Neural crest cell (in vitro differentiated cells): ENCODE data around the gene EPHA6. TPM values are rescaled to one million over a fixed set of nuclear protein-coding genes. Genes with fewer than 3 reads are reported as not detected.
A peak's percentile ranks its signal among the peaks of the same experiment; 100 is the strongest.

Experiments used
- DNase-seq: peaks from one replicate; pipeline ENCODE4 v3.0.0; 2021; ENCODE audit warnings: low read depth, mixed read lengths, low spot score
- H3K27ac Mint-ChIP-seq: one replicate; pipeline ENCODE4 v1.8.0; 2021; ENCODE audit warnings: mild to moderate bottlenecking, mixed read lengths; ENCODE audit not compliant: unreplicated experiment
- H3K27me3 Mint-ChIP-seq: 2 replicates; pipeline ENCODE4 v1.8.0; 2021; ENCODE audit warnings: low read depth, mild to moderate bottlenecking, mixed read lengths
- H3K36me3 Mint-ChIP-seq: 2 replicates; pipeline ENCODE4 v1.8.0; 2021; ENCODE audit warnings: low read depth, mild to moderate bottlenecking, mixed read lengths
- H3K4me1 Mint-ChIP-seq: 2 replicates; pipeline ENCODE4 v1.8.0; 2021; ENCODE audit warnings: mixed read lengths
- H3K4me3 Mint-ChIP-seq: one replicate; pipeline ENCODE4 v1.8.0; 2021; ENCODE audit warnings: mild to moderate bottlenecking, mixed read lengths
- H3K9me3 Mint-ChIP-seq: 2 replicates; pipeline ENCODE4 v1.8.0; 2021; ENCODE audit warnings: mixed read lengths
- long read RNA-seq: library from polyadenylated mRNA; unstranded; transcript quantifications from one replicate; pipeline ENCODE4 v2.0.0, GENCODE V29; 2020
- total RNA-seq: library from RNA; stranded (reverse); gene quantifications from 2 replicates; pipeline ENCODE4 v1.2.1, GENCODE V29; 2021
- TF ChIP-seq, protein P1 (sequence below): fragments of 200-600 bp; sonication (generic); conservative IDR thresholded peaks from 2 replicates; pipeline ENCODE4 v1.5.0; 2021; ENCODE audit warnings: antibody characterized with exemption, mild to moderate bottlenecking

The EPHA6 gene
- 0.66 and 0.96 TPM in 2 replicates for total RNA-seq
- long read RNA-seq = 0 reads

DNA sequence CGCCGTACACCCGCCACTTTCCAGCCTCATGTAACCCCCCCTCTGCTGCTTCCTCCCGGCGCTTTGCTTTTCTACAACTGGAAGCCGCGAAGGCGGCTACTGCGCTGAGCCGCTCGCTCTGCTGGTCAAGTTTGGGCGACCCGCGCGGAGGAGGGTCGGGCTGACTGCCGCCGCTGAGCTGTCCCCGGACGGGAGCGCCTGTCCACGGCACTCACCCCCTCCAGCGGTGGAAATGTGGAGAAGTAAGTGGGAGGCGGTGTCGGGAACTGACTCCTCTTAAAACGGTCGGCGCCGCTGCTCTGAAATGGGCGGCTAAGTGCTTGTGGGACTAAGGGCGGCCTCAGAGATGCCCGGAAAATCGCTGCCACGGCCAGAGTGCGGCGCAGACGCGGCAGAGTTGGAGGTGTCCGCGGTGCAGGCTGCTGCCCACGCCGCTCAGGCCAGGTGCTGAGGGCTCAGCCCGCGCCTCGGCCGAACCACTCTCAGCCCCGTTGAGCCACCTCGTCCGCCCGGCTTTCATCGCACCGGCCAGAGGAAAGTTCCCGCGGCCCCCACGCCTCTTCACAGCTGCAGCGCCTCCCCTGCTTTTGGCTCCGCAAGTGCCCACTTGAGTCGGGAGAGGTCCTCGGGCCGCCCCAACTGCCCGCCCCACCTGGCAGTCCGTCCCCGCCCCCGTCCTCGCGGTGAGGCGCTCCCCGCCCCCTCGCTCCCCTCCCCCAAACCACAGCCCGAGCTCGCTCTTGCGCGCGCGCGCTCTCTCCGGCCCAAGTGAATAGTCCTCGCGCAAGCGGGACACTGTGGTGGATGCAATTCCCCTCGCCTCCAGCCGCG, at the start of gene EPHA6:
Gene EPHA6 (plus strand): TSS at position 775 of the 831 bp plus-strand sequence.
- Mint-ChIP-seq H3K36me3 (no peaks in the 10 kb centered on the region), H3K4me3 (peak within 1 kb of the TSS; percentile 91), H3K4me1 (peaks cover 13% of the 10 kb centered on the region), H3K9me3 (no peaks in the 10 kb centered on the region), H3K27me3 (peaks cover 56% of the 10 kb centered on the region), H3K27ac (no peak within 1 kb of the TSS)
- DNase-seq = peak; percentile 52
- TF ChIP-seq, protein P1, sequence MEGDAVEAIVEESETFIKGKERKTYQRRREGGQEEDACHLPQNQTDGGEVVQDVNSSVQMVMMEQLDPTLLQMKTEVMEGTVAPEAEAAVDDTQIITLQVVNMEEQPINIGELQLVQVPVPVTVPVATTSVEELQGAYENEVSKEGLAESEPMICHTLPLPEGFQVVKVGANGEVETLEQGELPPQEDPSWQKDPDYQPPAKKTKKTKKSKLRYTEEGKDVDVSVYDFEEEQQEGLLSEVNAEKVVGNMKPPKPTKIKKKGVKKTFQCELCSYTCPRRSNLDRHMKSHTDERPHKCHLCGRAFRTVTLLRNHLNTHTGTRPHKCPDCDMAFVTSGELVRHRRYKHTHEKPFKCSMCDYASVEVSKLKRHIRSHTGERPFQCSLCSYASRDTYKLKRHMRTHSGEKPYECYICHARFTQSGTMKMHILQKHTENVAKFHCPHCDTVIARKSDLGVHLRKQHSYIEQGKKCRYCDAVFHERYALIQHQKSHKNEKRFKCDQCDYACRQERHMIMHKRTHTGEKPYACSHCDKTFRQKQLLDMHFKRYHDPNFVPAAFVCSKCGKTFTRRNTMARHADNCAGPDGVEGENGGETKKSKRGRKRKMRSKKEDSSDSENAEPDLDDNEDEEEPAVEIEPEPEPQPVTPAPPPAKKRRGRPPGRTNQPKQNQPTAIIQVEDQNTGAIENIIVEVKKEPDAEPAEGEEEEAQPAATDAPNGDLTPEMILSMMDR = peak; percentile 21

- Mint-ChIP-seq H3K4me1 (no peaks in the 10 kb centered on the region), H3K36me3 (peaks cover 2% of the 10 kb centered on the region), H3K4me3 (no peak overlapping the region), H3K9me3 (peaks cover 17% of the 10 kb centered on the region), H3K27ac (no peak overlapping the region), H3K27me3 (no peaks in the 10 kb centered on the region)
- TF ChIP-seq, protein P1 = no peak
- DNase-seq = no peak
Observed at GRCh38 chr3:96776818-96777217, 37.6 kb upstream of the EPHA6 start.

GRCh38 chr3:96779810-96780209, 34.6 kb upstream of the EPHA6 start:
- Mint-ChIP-seq H3K36me3 (no peaks in the 10 kb centered on the region), H3K27me3 (no peaks in the 10 kb centered on the region), H3K27ac (no peak overlapping the region), H3K9me3 (peaks cover 14% of the 10 kb centered on the region), H3K4me1 (no peaks in the 10 kb centered on the region), H3K4me3 (no peak overlapping the region)
- TF ChIP-seq, protein P1 = peak; percentile 31
- no peak for DNase-seq

DNA sequence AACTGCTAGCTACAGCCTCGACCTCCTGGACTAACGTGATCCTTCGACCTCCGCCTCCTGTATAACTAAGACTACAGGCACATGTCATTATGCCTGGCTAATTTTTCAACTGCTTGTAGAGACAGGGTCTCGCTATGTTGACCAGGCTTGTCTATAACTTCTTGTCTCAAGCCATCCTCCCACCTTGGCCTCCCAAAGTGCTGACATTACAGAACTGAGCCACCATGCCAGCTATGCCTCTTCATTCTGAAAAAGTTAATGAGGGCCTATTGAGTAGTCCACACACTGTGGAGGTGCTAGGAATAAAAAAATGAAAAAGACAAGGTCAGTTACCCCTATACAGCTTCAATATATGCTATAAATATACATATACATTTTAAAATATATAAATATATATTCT, 18.3 kb upstream of the EPHA6 start:
- Mint-ChIP-seq H3K4me1 (no peaks in the 10 kb centered on the region), H3K36me3 (no peaks in the 10 kb centered on the region), H3K9me3 (peaks cover 3% of the 10 kb centered on the region), H3K27ac (no peak overlapping the region), H3K27me3 (no peaks in the 10 kb centered on the region), H3K4me3 (no peak overlapping the region)
- TF ChIP-seq, protein P1 = no peak
- no peak for DNase-seq

DNA sequence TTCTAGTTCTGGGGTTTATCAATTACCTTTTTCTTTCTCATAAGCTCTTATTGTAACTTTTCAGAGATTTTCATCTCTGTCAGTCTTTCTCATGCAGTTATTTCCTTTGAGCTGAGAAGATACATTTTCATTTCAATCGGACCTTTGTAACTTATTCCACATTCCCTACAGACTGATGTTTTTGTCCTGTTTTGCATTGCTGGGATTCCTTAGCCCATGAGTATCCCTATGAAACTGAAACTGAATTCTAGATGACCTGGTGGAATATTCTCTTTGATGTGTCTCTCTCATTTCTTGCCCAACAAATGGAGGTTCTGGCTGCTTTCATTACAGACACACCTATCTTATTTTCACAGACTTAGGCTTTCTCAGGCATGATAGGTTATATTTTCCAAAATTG, 10.5 kb upstream of the EPHA6 start:
- Mint-ChIP-seq H3K4me1 (peaks cover 6% of the 10 kb centered on the region), H3K9me3 (peaks cover 3% of the 10 kb centered on the region), H3K36me3 (no peaks in the 10 kb centered on the region), H3K27ac (no peak overlapping the region), H3K4me3 (no peak overlapping the region), H3K27me3 (no peaks in the 10 kb centered on the region)
- TF ChIP-seq, protein P1 = no peak
- DNase-seq = no peak
